Esophagus (tissue), 2 donors: Measurements from ENCODE around the gene TRMT44. TPM values are rescaled to one million over a fixed set of nuclear protein-coding genes. Genes with fewer than 3 reads are reported as not detected.
"Not testable (repeated sequence)": the region's sequence is repeated elsewhere in the genome, so short reads cannot be mapped to it uniquely, and the experiment has no call there.

Source experiments
- H3K27ac ChIP-seq, 2 donors: one replicate each; pipeline ENCODE4 v1.5.1; 2013; ENCODE audit warnings: low read depth in 2 of 2, mild to moderate bottlenecking in 2 of 2, inconsistent platforms in 1 of 2, low read length in 1 of 2, moderate library complexity in 1 of 2
- H3K27me3 ChIP-seq, 2 donors: one replicate each; pipeline ENCODE4 v1.6.1; 2013; ENCODE audit warnings: low read length in 2 of 2, control low read depth in 1 of 2, mild to moderate bottlenecking in 1 of 2; ENCODE audit not compliant: insufficient read depth in 2 of 2, control insufficient read depth in 1 of 2
- H3K36me3 ChIP-seq, 2 donors: one replicate each; pipeline ENCODE4 v1.6.1; 2013; ENCODE audit warnings: low read length in 1 of 2; ENCODE audit not compliant: control insufficient read depth in 2 of 2, insufficient read depth in 2 of 2
- H3K4me1 ChIP-seq, 2 donors: one replicate each; pipeline ENCODE4 v1.6.1; 2013; ENCODE audit warnings: low read length in 1 of 2; ENCODE audit not compliant: control insufficient read depth in 2 of 2, insufficient read depth in 2 of 2
- H3K4me3 ChIP-seq, 2 donors: one replicate each; pipeline ENCODE4 v1.5.1; 2013; ENCODE audit warnings: low read length in 2 of 2, mild to moderate bottlenecking in 2 of 2, low read depth in 1 of 2, moderate library complexity in 1 of 2
- H3K9me3 ChIP-seq, 2 donors: one replicate each; pipeline ENCODE4 v1.6.1; 2013; ENCODE audit warnings: mild to moderate bottlenecking in 2 of 2, low read depth in 1 of 2, low read length in 1 of 2, moderate library complexity in 1 of 2; ENCODE audit not compliant: control insufficient read depth in 2 of 2, insufficient read depth in 1 of 2
- WGBS, 2 donors: extraction: QIAGEN DNeasy Blood & Tissue Kit; methylation state at CpG; one replicate each; pipeline ENCODE4 v1.1.7; 2013; 5-methylcytosine and 5-hydroxymethylcytosine counted together
- polyA plus RNA-seq, 2 donors: library from polyadenylated mRNA; stranded (reverse); fragments of 200-250 nt; gene quantifications; one replicate each; pipeline ENCODE4 v1.2.3, GENCODE V29; 2013
- donor health status: healthy with polysubstance abuse.
- donor health status: Bipolar disorder and iron deficiency.

The TRMT44 gene
- polyA plus RNA-seq, 2 donors: 15.6 to 17.2 TPM

GRCh38 chr4:8477676-8478075 lies 37.1 kb downstream of the TRMT44 start:
- H3K27me3 ChIP-seq: no peaks in the 10 kb centered on the region
- no peak overlapping the region for H3K4me3 ChIP-seq
- H3K9me3 ChIP-seq: no peaks in the 10 kb centered on the region
- no peaks in the 10 kb centered on the region for H3K4me1 ChIP-seq
- H3K36me3 ChIP-seq: peaks cover 5 to 35% of the 10 kb centered on the region in 2 donors
- no peak overlapping the region for H3K27ac ChIP-seq
- WGBS, 2 donors: 83 to 92% methylated on average over 8 of the region's 8 CpGs

GRCh38 chr4:8478371-8478770 lies 37.8 kb downstream of the TRMT44 start:
- Histone ChIP-seq H3K4me1 (no peaks in the 10 kb centered on the region), H3K36me3 (peaks cover 5 to 33% of the 10 kb centered on the region in 2 donors), H3K27me3 (no peaks in the 10 kb centered on the region), H3K4me3 (no peak overlapping the region), H3K27ac (no peak overlapping the region), H3K9me3 (no peaks in the 10 kb centered on the region)
- 91 to 94% methylated on average over 9 of the region's 9 CpGs for WGBS, 2 donors

- Histone ChIP-seq H3K36me3 (peaks cover 5 to 32% of the 10 kb centered on the region in 2 donors), H3K4me3 (no peak overlapping the region), H3K27ac (no peak overlapping the region), H3K27me3 (no peaks in the 10 kb centered on the region), H3K4me1 (no peaks in the 10 kb centered on the region), H3K9me3 (no peaks in the 10 kb centered on the region)
- WGBS, 2 donors: 90 to 91% methylated on average over 24 of the region's 24 CpGs
Observed at GRCh38 chr4:8478801-8479744, 38.5 kb downstream of the TRMT44 start.

- Histone ChIP-seq H3K27me3 (no peaks in the 10 kb centered on the region), H3K36me3 (peaks cover 5 to 26% of the 10 kb centered on the region in 2 donors), H3K4me1 (no peaks in the 10 kb centered on the region), H3K9me3 (no peaks in the 10 kb centered on the region), H3K4me3 (no peak overlapping the region), H3K27ac (no peak overlapping the region)
- 90 to 94% methylated on average over 11 of the region's 11 CpGs for WGBS, 2 donors
Observed at GRCh38 chr4:8480221-8480620, 39.6 kb downstream of the TRMT44 start.

GRCh38 chr4:8486643-8487042 lies 46.1 kb downstream of the TRMT44 start:
- not testable (repeated sequence) for H3K27ac ChIP-seq, H3K27me3 ChIP-seq, H3K4me1 ChIP-seq, H3K4me3 ChIP-seq, H3K9me3 ChIP-seq, H3K36me3 ChIP-seq
- 47 to 52% methylated on average over 8 to 9 of the region's 9 CpGs for WGBS, 2 donors

GRCh38 chr4:8488791-8489369 lies 48.3 kb downstream of the TRMT44 start:
- Histone ChIP-seq H3K36me3 (no peaks in the 10 kb centered on the region), H3K27me3 (no peaks in the 10 kb centered on the region), H3K4me1 (no peaks in the 10 kb centered on the region), H3K9me3 (no peaks in the 10 kb centered on the region), H3K27ac (no peak overlapping the region), H3K4me3 (no peak overlapping the region)
- 92% methylated on average over 5 of the region's 5 CpGs for WGBS, 2 donors

GRCh38 chr4:8491478-8491877 lies 50.9 kb downstream of the TRMT44 start:
- not testable (repeated sequence) for H3K27ac ChIP-seq, H3K4me3 ChIP-seq, H3K27me3 ChIP-seq, H3K9me3 ChIP-seq, H3K4me1 ChIP-seq, H3K36me3 ChIP-seq
- 94 to 96% methylated on average over 18 to 23 of the region's 23 CpGs for WGBS, 2 donors

- H3K36me3 ChIP-seq: no peaks in the 10 kb centered on the region
- H3K27ac ChIP-seq: no peak overlapping the region
- H3K9me3 ChIP-seq: no peaks in the 10 kb centered on the region
- no peaks in the 10 kb centered on the region for H3K4me1 ChIP-seq
- WGBS, 2 donors: 82 to 85% methylated on average over 9 of the region's 9 CpGs
- no peak overlapping the region for H3K4me3 ChIP-seq
- H3K27me3 ChIP-seq: no peaks in the 10 kb centered on the region
Observed at GRCh38 chr4:8492174-8492573, 51.6 kb downstream of the TRMT44 start.

- Histone ChIP-seq H3K36me3 (no peaks in the 10 kb centered on the region), H3K27me3 (no peaks in the 10 kb centered on the region), H3K27ac (no peak overlapping the region), H3K4me3 (no peak overlapping the region), H3K4me1 (no peaks in the 10 kb centered on the region), H3K9me3 (no peaks in the 10 kb centered on the region)
- WGBS, 2 donors: 81 to 90% methylated on average over 11 of the region's 11 CpGs
Observed at GRCh38 chr4:8493484-8493883, 52.9 kb downstream of the TRMT44 start.
